Astrocyte of the spinal cord (primary cell): ENCODE measurements around the gene PRKCH.

Source experiments
- DNase-seq: peaks from one replicate; pipeline ENCODE4 v3.0.0; 2011; ENCODE audit warnings: low read depth, low spot score
- H3K4me3 ChIP-seq: 2 replicates; pipeline ENCODE4 v1.5.1; 2011; ENCODE audit warnings: low read depth, mild to moderate bottlenecking, low read length, moderate library complexity
- CTCF ChIP-seq: IDR thresholded peaks from 2 replicates; pipeline ENCODE4 v1.5.1; 2012; ENCODE audit warnings: low read depth, mild to moderate bottlenecking, low read length, inconsistent platforms
- in situ Hi-C: cut with HindIII; loops from 2 replicates; pipeline ENCODE4 v1.10.0; 2017; ENCODE audit warnings: low sequenced_read_pairs

Gene PRKCH

GRCh38 chr14:61535458-61535857, 214.1 kb downstream of the PRKCH start:
- DNase-seq, result no peak
- TF ChIP-seq CTCF, result no peak
- in situ Hi-C loops, result no loop called here
- H3K4me3 ChIP-seq, result no peak overlapping the region

DNA sequence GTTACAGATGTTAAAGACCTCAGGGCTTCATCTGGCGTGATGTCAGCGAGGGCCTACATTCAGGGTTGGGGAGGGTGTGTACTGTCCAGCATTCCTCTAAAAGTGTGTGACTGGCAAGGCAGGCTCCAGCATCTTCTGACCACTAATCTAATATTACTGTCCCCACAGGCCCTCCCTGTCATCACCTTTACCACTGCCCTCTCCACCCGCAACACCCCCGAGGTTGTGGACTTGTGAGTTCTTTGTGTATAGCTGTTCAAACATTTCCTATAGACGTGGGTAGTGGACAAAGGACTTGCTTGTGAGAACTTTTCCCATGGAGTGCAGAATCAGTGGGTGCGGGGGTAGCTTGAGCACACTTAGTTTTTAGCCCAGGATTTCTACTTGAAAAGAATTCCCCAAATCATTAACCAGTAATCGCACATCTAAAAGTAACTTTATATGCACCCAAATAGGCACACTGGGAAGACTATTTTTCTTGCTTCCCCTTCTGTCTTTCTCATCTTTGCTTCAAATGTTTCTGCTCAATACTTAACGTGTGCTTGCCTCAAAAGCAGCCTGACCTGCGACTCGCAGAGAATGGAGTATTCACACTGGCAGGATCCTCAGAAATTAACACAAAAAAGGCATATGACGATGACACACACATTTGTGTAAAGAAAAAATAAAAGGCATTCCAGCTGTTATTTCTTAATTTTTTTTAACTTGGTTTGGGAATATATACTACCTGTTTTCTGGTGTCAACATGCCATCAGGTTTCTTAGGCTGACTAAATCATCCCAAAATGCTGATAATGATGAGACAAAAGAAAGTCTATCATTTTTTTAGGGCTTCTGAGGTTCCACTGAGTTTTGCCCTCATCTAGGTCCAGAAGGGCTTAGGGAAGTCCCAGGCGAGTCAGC, 215.5 kb downstream of the PRKCH start:
- TF ChIP-seq CTCF, result no peak
- no peak overlapping the region for H3K4me3 ChIP-seq
- in situ Hi-C loops, result no loop called here
- DNase-seq, result no peak

DNA sequence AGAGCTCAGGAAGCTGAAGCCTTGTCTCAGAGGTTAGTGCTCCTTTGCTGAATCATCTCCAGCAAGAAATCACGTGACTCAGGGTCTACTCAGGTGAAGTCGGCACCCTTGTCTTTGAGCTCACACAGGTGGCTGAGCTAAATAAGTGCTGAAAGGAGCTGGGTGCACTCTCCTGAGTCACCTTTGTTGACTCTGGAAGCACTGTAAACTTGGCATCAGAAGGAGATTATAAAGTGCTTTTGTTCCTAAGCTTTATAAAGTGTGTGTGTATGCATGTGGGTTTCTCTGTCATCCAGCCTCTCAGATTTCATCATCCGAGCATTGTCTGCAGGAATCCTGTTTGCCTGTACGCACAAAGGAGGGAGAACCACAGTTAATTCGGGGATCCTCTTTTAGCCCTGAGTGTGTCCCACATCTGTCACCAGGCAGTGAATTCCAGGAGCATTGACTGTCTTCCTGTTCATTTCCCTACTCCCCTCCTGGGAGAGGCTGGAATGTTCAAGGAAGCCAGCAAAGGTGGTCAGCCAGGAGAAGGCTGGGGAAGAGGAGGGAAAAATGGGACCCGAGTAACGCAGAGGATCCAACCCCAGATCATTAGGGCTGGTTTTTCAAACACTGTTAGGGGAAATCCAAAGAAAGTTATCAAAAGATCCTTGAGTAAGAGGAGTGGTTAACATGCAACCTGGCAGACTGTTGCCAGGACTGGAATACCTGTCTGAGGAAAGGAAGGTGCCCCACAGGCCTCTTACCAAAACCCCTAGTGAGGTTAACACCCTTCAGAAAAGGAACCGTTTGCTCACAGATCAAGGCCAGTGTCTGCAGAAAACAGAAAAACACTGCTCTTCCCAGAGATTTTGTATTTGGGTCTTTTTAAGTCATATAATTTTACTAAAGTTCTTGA, 216.4 kb downstream of the PRKCH start:
- no peak for TF ChIP-seq CTCF
- H3K4me3 ChIP-seq, result no peak overlapping the region
- in situ Hi-C loops, result no loop called here

DNA sequence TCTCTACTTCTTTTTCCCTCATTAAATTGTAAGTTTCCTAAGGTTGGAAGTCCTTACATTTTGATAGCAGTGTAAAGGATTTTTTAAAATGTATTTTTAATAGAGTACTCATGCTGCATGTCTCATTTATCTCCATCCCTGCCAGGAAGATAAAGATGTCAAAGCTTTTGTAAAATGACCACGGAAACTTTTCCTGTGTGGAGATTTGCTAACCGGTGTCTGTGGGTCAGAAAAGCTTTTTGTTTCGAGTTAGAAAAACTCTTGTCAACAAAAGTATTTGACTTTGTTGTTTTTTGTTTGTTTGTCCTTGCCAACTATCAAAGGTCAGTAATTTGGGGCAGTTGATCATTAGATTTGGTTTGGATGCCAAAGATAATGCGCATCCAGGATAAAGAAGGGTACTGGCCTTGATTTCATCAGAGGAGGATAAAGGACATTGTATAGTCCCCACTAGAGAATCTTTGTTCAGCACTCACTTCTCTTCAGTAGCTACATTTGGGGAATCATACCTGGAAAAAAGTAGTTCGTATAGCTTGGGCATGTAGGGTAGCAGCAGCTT, 217.2 kb downstream of the PRKCH start:
- in situ Hi-C loops, result no loop called here
- TF ChIP-seq CTCF, result no peak
- H3K4me3 ChIP-seq, result no peak overlapping the region
- DNase-seq, result no peak

More for the DNA sequence above, 216.4 kb downstream of the PRKCH start:
- DNase-seq, result peak; percentile 87

DNA sequence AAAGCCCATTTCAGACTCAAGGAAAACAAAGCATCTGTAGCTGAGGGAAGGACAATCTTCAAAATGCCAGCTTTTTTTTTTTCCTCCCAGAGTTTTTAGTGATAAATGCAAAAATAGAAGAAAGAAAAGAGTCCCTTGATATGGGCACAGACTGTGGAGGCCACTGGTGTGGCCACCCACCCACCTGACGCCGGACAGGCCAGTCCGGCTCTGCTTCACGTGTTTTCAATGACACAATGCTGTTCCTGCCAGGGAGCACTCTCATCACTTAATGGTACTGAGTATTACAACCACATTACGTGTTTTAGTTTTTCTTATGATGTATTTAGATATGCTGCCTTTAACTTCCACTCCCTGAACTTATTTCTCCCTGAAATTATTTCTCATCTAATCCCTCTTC, 218.3 kb downstream of the PRKCH start:
- no peak for TF ChIP-seq CTCF
- H3K4me3 ChIP-seq, result no peak overlapping the region
- in situ Hi-C loops, result no loop called here
- DNase-seq, result no peak

GRCh38 chr14:61540931-61541330, 219.6 kb downstream of the PRKCH start:
- in situ Hi-C loops, result no loop called here
- no peak for TF ChIP-seq CTCF
- DNase-seq, result no peak
- no peak overlapping the region for H3K4me3 ChIP-seq
